Activated CD8-positive, alpha-beta T cell treated with anti-CD3 and anti-CD28 coated beads for 36 hours (primary cell): ENCODE measurements around the gene MICALL1. TPM values are rescaled to one million over a fixed set of nuclear protein-coding genes. Genes with fewer than 3 reads are reported as not detected.
"Not testable (repeated sequence)": the region's sequence is repeated elsewhere in the genome, so short reads cannot be mapped to it uniquely, and the experiment has no call there.

ENCODE experiments used
- ATAC-seq: fragments of 200-7000 bp; cut with Tn5 transposase; one replicate; pipeline ENCODE4 v1.10.0; 2021; ENCODE audit warnings: mild to moderate bottlenecking, moderate library complexity
- CTCF ChIA-PET: fragments of 350-600 bp; sonication (Branson Sonifier 250); formaldehyde crosslinking; loops from one replicate; lab custom pipeline; 2021; ENCODE audit warnings: antibody characterized with exemption; lab: Charles Lee
- POLR2A ChIA-PET: fragments of 350-600 bp; sonication (Branson Sonifier 250); formaldehyde crosslinking; loops from one replicate; lab custom pipeline; 2021; ENCODE audit warnings: antibody characterized with exemption; lab: Charles Lee
- DNase-seq: peaks from one replicate; pipeline ENCODE4 v3.0.0-alpha.2; 2020
- H3K27ac Mint-ChIP-seq: one replicate; pipeline ENCODE4 v1.8.0; 2021; ENCODE audit warnings: mild to moderate bottlenecking, mixed read lengths
- H3K27me3 Mint-ChIP-seq: one replicate; pipeline ENCODE4 v1.8.0; 2021; ENCODE audit warnings: mixed read lengths
- H3K36me3 Mint-ChIP-seq: one replicate; pipeline ENCODE4 v1.8.0; 2021; ENCODE audit warnings: low read depth, mixed read lengths
- H3K4me1 Mint-ChIP-seq: one replicate; pipeline ENCODE4 v1.8.0; 2021; ENCODE audit warnings: low read depth, mixed read lengths
- H3K4me3 Mint-ChIP-seq: one replicate; pipeline ENCODE4 v1.8.0; 2021; ENCODE audit warnings: mild to moderate bottlenecking, moderate library complexity, mixed read lengths
- H3K9me3 Mint-ChIP-seq: one replicate; pipeline ENCODE4 v1.8.0; 2021; ENCODE audit warnings: mixed read lengths
- CTCF ChIP-seq: fragments of 200-600 bp; IDR thresholded peaks from one replicate; pipeline ENCODE4 v1.8.0; 2022; ENCODE audit warnings: antibody characterized with exemption, mild to moderate bottlenecking
- intact Hi-C: fragments of 100-400 bp; cut with micrococcal nuclease; formaldehyde crosslinking; loops from one replicate; pipeline ENCODE4 v1.10.0; 2022
- total RNA-seq, 2 experiments: library from RNA; stranded (reverse); gene quantifications; one replicate each; pipeline ENCODE4 v1.2.3, GENCODE V29; 2021

Gene MICALL1
- total RNA-seq, 2 experiments from 2014 or later, result 10.2 to 11.8 TPM

DNA sequence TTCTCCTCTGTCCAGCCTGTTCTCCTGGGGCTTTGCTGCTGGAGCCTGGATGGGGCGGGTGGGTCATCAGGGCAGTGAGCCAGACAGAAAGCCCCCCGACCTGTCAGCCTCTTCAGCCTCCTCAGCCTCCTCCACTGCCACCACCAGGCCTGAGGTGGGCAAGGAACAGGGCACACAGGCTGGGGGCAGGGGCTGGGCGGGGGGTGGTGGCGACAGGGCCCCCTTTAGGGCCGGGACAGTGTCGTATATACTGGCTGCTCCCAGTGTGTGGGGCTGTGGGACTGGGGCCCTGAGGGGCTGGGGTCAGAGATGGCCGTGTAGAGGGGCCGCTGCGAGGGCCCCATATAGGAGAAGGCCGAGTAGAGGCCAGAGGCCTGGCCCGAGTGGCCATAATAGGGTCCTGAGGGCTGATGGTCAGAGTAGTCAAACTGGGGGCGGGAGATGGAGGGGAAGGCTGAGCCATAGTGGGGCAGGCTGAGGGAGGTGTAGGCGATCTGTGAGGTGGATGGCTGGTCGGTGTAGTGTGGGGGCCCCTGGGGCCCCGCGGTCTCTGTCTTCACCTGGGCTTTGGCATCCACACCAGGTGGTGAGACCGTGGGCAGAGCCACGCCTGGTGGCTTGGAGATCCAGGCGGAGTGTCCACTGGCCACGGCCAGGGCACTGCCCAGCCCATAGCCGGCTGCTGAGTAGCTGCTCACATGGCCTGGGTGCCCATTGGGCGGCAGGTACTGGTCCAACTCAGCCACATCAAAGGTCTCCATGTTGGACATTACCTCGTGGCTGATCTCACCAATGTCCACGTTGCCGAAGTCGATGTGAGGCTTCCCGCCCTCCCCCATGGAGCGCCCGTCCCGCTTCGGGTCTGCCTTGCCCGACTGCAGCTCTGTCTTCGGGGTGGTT lies 67.4 kb downstream of the MICALL1 start:
- no peaks in the 10 kb centered on the region for H3K27me3 Mint-ChIP-seq
- intact Hi-C loops, result no loop called here
- no peaks in the 10 kb centered on the region for H3K4me1 Mint-ChIP-seq
- H3K36me3 Mint-ChIP-seq, result peaks cover 5% of the 10 kb centered on the region
- H3K27ac Mint-ChIP-seq, result no peak overlapping the region
- H3K9me3 Mint-ChIP-seq, result no peaks in the 10 kb centered on the region
- POLR2A ChIA-PET, result no interaction called here
- CTCF ChIA-PET, result no interaction called here
- no peak for ATAC-seq
- TF ChIP-seq CTCF, result no peak
- no peak overlapping the region for H3K4me3 Mint-ChIP-seq
- DNase-seq, result no peak

DNA sequence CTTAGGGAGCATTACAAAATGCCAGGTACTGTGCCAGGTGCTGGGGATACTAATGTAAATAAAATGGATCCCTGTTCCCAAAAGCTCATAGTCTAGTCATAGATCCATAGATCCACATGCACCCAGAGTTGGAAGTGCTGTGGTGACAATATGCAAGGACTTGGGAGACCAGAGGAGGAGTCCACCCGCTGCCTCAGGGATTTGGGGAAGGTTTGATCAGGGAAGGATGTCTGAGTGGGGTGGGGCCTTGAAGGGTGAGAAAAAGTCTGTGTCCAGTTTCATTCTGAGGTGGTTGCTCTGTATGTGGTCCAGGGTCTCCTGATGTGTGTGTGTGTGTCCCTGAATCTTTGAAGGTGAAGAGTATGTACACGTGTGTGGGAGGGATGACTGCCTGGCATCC lies 69.1 kb downstream of the MICALL1 start:
- no peak overlapping the region for H3K27ac Mint-ChIP-seq
- intact Hi-C loops, result no loop called here
- ChIA-PET CTCF (no interaction called here), POLR2A (no interaction called here)
- no peak overlapping the region for H3K4me3 Mint-ChIP-seq
- H3K9me3 Mint-ChIP-seq, result no peaks in the 10 kb centered on the region
- DNase-seq (no peak), ATAC-seq (no peak)
- no peaks in the 10 kb centered on the region for H3K4me1 Mint-ChIP-seq
- no peaks in the 10 kb centered on the region for H3K27me3 Mint-ChIP-seq
- H3K36me3 Mint-ChIP-seq, result no peaks in the 10 kb centered on the region
- TF ChIP-seq CTCF, result no peak

- DNase-seq, H3K27ac Mint-ChIP-seq, H3K27me3 Mint-ChIP-seq, POLR2A ChIA-PET, H3K4me1 Mint-ChIP-seq, H3K4me3 Mint-ChIP-seq, intact Hi-C loops, ATAC-seq, H3K36me3 Mint-ChIP-seq, H3K9me3 Mint-ChIP-seq: not testable (repeated sequence)
- CTCF ChIA-PET, result interaction anchor here (1.6 kb wide), 1 partner anchor 10 kb away, joined by 5 read pairs; no protein-coding TSS in a partner anchor
Observed at GRCh38 chr22:37976022-37976421, 69.9 kb downstream of the MICALL1 start.

DNA sequence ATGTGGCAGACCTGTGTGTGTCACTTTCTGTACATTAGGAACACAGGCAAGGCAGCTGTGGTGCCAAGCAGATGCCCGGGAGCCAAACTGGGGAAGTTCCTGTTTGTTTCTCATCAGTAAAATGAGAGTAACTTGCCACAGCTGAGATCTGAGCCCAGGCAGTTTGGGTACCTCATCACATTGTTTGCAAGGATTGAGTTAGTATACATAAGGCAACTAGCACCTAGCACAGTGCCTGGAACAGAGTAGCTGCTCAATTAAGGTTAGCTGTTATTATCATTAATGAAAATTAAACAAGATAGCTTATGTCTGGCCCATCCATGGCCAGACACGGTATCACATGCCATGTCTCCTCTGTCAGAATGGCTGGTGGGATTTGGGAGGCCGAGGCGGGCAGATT lies 70.5 kb downstream of the MICALL1 start:
- Mint-ChIP-seq H3K4me3 (no peak overlapping the region), H3K4me1 (no peaks in the 10 kb centered on the region), H3K36me3 (no peaks in the 10 kb centered on the region), H3K27me3 (no peaks in the 10 kb centered on the region), H3K9me3 (no peaks in the 10 kb centered on the region), H3K27ac (no peak overlapping the region)
- CTCF ChIA-PET, result interaction anchor here (1.6 kb wide), 1 partner anchor 11 kb away, joined by 5 read pairs; no protein-coding TSS in a partner anchor
- no peak for TF ChIP-seq CTCF
- intact Hi-C loops, result no loop called here
- DNase-seq (no peak), ATAC-seq (no peak)
- POLR2A ChIA-PET, result no interaction called here

DNA sequence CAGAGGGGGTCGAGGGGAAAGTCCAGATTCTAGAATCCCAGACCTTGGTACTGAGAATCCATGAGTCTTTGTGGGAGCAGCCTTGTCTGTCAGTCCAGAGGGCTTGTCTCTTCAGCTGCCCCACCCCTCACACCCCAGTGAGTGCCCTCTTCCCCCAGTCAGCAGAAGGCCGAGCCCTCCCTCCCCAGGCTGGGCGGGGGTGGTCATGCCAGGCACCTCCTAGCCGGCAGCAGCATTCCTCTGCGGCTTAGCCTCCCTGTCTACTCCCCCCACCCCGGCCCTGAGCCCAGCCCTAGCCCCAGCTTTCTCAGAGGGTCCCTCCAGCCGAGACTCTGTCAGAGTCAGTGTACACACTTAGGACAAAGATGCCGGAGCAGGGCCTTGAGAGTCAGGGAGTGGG lies 73.7 kb downstream of the MICALL1 start:
- intact Hi-C loops, result no loop called here
- H3K27me3 Mint-ChIP-seq, result no peaks in the 10 kb centered on the region
- no peaks in the 10 kb centered on the region for H3K4me1 Mint-ChIP-seq
- H3K36me3 Mint-ChIP-seq, result no peaks in the 10 kb centered on the region
- DNase-seq (no peak), ATAC-seq (no peak)
- TF ChIP-seq CTCF, result no peak
- H3K9me3 Mint-ChIP-seq, result no peaks in the 10 kb centered on the region
- no peak overlapping the region for H3K27ac Mint-ChIP-seq
- ChIA-PET CTCF (no interaction called here), POLR2A (no interaction called here)
- H3K4me3 Mint-ChIP-seq, result no peak overlapping the region
